ENCODE data around the gene ITGB7.

The ITGB7 gene

GRCh38 chr12:53252349-53252916 is 45.4 kb upstream of the ITGB7 start (continued):
- no peak for TF ChIP-seq ZNF274 (IDR thresholded peaks at IDR 0.05; ENCODE audit: low read length)
- no peak for TF ChIP-seq ZNF274 (tag by site-specific recombination; IDR thresholded peaks at IDR 0.05; ENCODE audit: borderline replicate concordance)
- TF ChIP-seq ZNF404 (tag by site-specific recombination; IDR thresholded peaks at IDR 0.05), result no peak
- no peak for TF ChIP-seq IKZF3 (tag by site-specific recombination; IDR thresholded peaks at IDR 0.05)
- TF ChIP-seq ZNF350 (tag by site-specific recombination; IDR thresholded peaks at IDR 0.05), result no peak
- peak; percentile 80; the same call in 1 of the 2 replicates for TF ChIP-seq ZBTB7A (tag by site-specific recombination; IDR thresholded peaks at IDR 0.05; ENCODE audit: low read depth)

GRCh38 chr12:53251477-53252348 is 44.7 kb upstream of the ITGB7 start:
- Histone ChIP-seq H3K27ac (ENCODE audit: extremely low read depth, low read depth, low read length) (peak overlapping the region; percentile 61), H3K4me1 (ENCODE audit: control insufficient read depth, insufficient read depth, low read length) (peaks cover 4% of the 10 kb centered on the region; the same call in 1 of the 2 replicates), H3K9me3 (ENCODE audit: control insufficient read depth, insufficient read depth, low read depth, low read length) (no peaks in the 10 kb centered on the region), H3K4me3 (ENCODE audit: low read depth, low read length) (peak overlapping the region; percentile 91), H3K36me3 (ENCODE audit: control insufficient read depth in 2 of 2, insufficient read depth in 1 of 2, low read length in 2 of 2) (peaks cover 0 to 22% of the 10 kb centered on the region in 2 experiments; a peak in 1 of 3 replicates)
- ChIA-PET CTCF (interaction anchor here (0.6 to 4.6 kb wide), 12 partner anchors 9 to 257 kb away, joined by 3 to 53 read pairs (median 3); partner anchors contain the start of gene ESPL1), POLR2A (interaction anchor here (0.6 to 2.1 kb wide), 4 partner anchors 17 to 197 kb away, joined by 4 to 11 read pairs (median 6); partner anchors contain the start of gene ESPL1)
- TF ChIP-seq ZFP69B (tag by site-specific recombination; IDR thresholded peaks at IDR 0.05), result peak; percentile 44; the same call in 1 of the 2 replicates
- TF ChIP-seq KLF8 (tag by site-specific recombination; IDR thresholded peaks at IDR 0.05), result peak; percentile 79; the same call in 1 of the 2 replicates
- no peak for TF ChIP-seq ZNF433 (tag by site-specific recombination; IDR thresholded peaks at IDR 0.05; ENCODE audit: low read depth)
- no peak for TF ChIP-seq ZNF202 (tag by site-specific recombination; IDR thresholded peaks at IDR 0.05; ENCODE audit: borderline replicate concordance)
- no peak for TF ChIP-seq ZNF529 (tag by site-specific recombination; IDR thresholded peaks at IDR 0.05; ENCODE audit: insufficient replicate concordance)
- TF ChIP-seq ZNF148 (tag by site-specific recombination; IDR thresholded peaks at IDR 0.05; ENCODE audit: borderline replicate concordance), result no peak
- TF ChIP-seq ZNF692 (tag by site-specific recombination; IDR thresholded peaks at IDR 0.05), result peak; percentile 52; the same call in 1 of the 2 replicates
- peak; percentile 40; the same call in 1 of the 2 replicates for TF ChIP-seq ZNF324 (tag by site-specific recombination; IDR thresholded peaks at IDR 0.05)
- TF ChIP-seq ZNF404 (tag by site-specific recombination; IDR thresholded peaks at IDR 0.05), result no peak
- TF ChIP-seq PATZ1 (tag by site-specific recombination; IDR thresholded peaks at IDR 0.05), result peak; percentile 78
- TF ChIP-seq ZIC2 (tag by site-specific recombination; IDR thresholded peaks at IDR 0.05), result peak; percentile 85
- TF ChIP-seq SP3 (tag by site-specific recombination; IDR thresholded peaks at IDR 0.05), result peak; percentile 80; the same call in 1 of the 2 replicates
- TF ChIP-seq ZNF514 (tag by site-specific recombination; IDR thresholded peaks at IDR 0.05), result no peak
- no peak for TF ChIP-seq ZNF114 (tag by site-specific recombination; IDR thresholded peaks at IDR 0.05)
- no peak for TF ChIP-seq SALL2 (tag by site-specific recombination; IDR thresholded peaks at IDR 0.05; ENCODE audit: borderline replicate concordance)
- TF ChIP-seq KLF1 (tag by site-specific recombination; IDR thresholded peaks at IDR 0.05), result peak; percentile 62
- no peak for TF ChIP-seq ZNF645 (tag by site-specific recombination; IDR thresholded peaks at IDR 0.05)
- peak; percentile 78 for TF ChIP-seq SP2 (tag by site-specific recombination; IDR thresholded peaks at IDR 0.05)
- TF ChIP-seq HOXA7 (CRISPR knock-in tag; IDR thresholded peaks at IDR 0.05; ENCODE audit: borderline replicate concordance), result no peak
- TF ChIP-seq BCL11A (tag by site-specific recombination; IDR thresholded peaks at IDR 0.05; ENCODE audit: low read depth), result 0 out of 2 replicates have a peak, but pooled peaks have one; percentile 8
- no peak for TF ChIP-seq ZNF549 (tag by site-specific recombination; IDR thresholded peaks at IDR 0.05)
- TF ChIP-seq ZNF792 (tag by site-specific recombination; IDR thresholded peaks at IDR 0.05), result no peak
- peak; percentile 52 for TF ChIP-seq ZSCAN30 (tag by site-specific recombination; IDR thresholded peaks at IDR 0.05)
